Stimulated activated naive CD4-positive, alpha-beta T cell (primary cell): ENCODE results near the gene SELE.

Experiments used
- DNase-seq, 6 experiments: peaks; one replicate each; lab custom pipeline; 2025; lab: John Stamatoyannopoulos, UW

SELE gene

DNA sequence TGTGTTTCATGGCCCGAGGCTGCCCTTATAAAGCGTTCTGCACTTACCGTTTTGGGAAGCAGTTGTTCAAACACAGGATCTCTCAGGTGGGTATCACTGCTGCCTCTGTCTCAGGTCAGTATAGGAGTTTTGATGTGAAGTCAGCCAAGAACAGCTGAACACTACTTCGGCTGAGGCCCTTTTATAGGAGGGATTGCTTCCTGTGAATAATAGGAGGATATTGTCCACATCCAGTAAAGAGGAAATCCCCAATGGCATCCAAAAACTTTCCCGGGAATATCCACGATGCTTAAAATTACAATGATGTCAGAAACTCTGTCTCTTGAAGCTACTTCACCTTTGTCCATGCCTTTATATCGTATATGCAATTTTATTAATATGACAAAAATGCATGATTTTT is at the start of gene SELE:
TSS of gene SELE (minus strand) at position 156 of the 400 bp plus-strand sequence. CDS start 467 bp downstream, outside the sequence.
- DNase-seq, result no peak

- no peak for DNase-seq
Observed at GRCh38 chr1:169782596-169782995, 48.7 kb upstream of the SELE start.

- DNase-seq, result no peak
Observed at GRCh38 chr1:169779970-169780369, 46.1 kb upstream of the SELE start.

DNA sequence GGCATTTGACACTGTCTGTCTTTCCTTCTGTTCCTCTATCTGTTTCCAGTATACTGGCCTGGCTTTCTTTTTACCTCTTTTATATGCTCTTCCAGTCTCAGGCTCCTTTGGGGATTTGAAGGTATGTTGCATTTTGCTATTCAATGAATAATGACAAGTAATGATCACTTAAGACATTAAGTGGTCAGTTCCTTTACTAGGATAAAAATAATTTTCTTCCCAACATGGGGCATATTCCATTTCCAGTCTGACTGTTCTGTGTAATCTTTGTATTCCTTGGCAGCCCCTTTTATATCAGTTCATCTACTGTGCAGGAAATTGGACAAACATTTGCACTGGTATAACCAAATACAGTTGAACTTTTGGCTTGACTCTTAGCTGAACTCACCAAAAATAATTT is 45.3 kb upstream of the SELE start:
- no peak for DNase-seq

DNA sequence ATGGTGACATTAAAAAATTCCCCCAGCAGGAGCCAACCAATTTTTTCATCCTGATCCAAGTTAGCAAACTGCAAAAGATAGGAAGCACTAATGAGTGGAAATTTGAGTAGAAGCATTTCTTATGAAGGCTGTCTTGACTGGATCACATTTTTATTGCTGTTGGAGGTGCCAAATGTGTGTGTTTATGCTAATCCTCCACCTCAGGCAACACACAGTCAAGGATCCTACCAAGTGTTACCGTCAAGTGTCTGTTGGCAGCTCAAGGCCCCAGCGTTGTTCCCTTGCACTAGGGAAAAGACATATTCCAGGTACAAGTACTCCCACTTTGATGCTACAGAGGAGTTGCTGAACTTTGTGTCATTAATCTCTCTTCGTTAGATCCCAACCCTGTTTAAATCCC is 42.6 kb upstream of the SELE start:
- no peak for DNase-seq

DNA sequence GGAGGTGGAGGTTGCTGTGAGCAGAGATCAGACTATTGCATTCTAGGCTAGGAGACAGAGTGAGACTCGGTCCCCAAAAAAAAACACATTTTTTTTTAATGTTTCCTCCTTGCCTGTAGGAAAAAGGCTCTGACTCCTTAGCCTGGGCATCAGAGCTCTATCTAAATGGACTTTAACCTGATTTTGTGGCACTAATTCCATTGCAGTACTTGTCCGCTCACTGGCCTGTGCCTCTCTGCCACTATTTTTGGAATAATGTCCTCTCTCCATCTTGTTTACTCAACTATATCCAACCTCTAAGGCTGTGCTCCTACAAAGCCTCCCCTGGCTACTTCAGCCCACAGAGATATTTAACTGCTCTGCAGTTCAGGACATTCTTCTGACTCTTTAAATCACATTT is 34.3 kb upstream of the SELE start:
- DNase-seq, result no peak

- no peak for DNase-seq
Observed at GRCh38 chr1:169765580-169766331, 31.9 kb upstream of the SELE start.

DNA sequence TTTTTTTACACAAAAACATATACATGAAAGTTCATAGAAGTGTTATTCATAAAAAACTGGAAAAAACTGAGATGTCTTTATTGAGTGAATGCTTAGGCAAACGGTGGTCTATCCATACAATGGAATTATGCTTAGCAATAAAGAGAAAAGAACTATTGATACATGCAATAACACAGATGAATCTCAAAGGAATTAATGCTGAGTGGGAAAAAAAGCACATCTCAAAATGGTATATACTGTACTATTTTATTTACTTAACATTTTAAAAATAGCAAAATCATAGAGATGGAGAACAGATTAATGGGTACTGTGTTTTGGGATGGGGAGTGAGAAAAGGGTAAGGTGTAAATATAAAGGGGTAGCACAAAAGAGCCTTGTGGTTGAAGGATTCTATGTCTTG is 31.0 kb upstream of the SELE start:
- DNase-seq, result no peak

DNA sequence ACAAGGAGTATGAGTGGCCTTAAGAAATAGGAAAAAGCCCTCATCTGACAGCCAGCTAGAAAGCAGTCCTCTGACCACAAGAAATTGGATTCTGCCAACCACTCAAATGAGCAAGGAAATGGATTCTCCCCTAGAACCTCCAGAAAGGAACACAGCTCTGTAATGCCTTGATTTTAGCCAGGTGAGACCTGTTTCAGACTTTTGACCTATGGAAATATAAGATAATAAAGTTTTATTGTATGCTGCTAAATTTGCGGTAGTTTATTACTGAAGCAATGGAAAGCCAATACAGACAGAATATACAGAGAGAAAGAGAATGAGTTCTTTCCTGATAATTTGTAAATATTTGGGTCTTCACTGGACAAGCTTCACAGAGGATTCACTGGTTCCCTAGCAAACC is 28.8 kb upstream of the SELE start:
- no peak for DNase-seq

DNA sequence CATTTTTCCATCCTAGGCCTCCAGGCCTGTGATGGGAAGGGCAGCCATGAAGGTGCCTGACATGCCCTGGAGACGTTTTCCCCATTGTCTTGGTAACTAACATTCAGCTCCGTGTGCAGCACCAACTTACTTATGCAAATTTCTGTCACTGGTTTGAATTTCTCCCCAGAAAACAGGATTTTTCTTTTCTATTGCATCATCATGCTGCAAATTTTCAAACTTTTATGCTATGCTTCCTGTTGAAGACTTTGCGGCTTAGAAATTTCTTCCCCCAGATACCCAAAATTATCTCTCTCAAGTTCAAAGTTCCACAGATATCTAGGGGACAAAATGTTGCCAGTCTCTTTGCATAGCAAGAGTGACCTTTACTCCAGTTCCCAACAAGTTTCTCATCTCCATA is 25.2 kb upstream of the SELE start:
- no peak for DNase-seq

DNA sequence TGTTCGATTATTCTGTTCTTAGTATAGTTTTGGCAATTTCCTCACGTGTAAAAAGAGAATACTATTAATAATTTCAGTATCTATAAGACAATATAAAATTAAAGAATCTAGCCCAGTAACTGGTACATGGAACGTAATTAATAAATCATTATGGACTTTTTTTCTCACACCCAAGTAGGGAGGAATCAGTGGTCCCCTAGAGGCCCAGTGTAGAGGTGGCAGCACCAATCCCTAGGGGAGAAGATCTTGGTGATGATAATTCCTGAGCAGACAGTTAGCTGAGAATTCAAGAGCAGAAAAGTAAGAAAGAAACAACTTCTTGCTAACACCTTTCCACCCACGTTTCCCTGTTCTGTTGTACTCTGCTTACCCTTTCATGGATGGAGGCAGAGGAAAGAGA is 19.7 kb upstream of the SELE start:
- no peak for DNase-seq

DNA sequence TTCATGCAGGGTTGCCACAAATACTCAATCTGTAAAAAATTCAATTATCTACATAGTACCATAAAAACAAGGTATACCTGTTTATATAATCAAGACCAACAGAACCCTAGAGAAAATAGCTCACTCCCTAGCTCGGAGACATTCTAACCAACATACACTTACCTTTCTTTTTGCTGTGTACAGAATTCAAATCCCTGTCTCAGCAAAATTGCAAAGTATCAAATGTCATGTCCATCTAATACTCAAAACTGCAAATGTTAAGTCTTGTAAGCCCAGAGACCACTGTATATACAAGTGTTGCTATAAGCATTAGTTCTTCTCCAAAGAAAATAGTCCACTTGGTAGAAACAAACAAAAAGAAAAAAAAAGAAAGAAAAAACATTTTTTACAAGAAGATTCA is 16.2 kb upstream of the SELE start:
- no peak for DNase-seq

DNA sequence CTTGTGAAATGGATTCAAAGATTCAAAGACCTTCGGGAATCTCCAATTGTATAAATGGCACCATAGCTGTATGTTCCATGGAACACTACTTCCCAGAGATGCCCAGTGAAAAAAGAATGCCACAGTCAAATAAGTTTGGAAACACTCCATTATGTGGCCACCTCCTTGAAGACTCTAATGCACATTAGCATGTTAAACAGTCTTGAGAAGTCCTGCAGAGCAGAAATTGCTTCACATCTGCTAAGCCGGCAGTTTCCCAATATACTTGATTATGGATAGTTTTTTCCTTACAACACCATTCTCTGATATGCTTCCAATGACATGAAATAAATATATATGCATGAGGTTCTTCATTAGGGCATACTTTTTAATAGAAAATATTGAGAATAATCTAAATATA is 12.7 kb upstream of the SELE start:
- no peak for DNase-seq

DNA sequence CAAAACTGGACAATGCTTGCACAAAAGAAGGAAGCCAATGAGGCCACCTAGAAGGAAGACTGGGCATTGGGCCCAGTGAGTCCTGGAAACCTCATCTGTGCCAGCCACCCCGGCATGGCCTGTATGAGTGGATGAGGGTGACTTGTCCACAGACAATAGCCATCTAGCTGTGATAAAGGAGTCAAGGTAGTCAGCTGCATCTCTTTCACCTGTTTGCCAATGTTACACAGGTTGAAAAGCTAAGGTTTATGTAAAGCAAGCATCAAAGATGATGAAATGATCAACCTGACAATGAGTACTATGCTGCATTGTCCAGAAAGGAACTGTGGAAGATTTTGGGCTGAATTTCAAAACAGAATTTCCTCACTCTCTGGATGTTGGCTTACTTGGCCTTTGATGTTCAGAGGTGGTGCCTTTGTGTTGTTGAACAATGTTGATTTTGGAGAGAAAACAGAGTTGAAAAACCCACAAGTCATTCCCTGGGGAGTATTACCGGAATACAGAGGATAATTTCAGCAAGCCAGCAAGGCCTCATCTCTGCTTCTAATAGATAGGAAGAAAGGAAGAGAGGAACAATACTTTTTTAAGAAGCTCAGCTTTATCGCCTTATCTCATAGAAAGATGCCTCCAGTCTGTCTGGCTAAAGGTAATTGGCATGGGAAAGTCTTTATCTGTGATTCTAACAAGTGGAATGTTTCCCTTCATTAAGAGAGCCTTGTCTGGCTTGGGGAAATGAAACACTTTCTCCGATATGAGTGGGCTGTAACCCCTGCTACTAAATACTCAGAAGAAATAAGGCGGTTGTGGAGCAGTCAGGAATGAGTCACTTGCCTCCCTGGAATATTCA is 11.4 kb upstream of the SELE start:
- DNase-seq, result no peak

DNA sequence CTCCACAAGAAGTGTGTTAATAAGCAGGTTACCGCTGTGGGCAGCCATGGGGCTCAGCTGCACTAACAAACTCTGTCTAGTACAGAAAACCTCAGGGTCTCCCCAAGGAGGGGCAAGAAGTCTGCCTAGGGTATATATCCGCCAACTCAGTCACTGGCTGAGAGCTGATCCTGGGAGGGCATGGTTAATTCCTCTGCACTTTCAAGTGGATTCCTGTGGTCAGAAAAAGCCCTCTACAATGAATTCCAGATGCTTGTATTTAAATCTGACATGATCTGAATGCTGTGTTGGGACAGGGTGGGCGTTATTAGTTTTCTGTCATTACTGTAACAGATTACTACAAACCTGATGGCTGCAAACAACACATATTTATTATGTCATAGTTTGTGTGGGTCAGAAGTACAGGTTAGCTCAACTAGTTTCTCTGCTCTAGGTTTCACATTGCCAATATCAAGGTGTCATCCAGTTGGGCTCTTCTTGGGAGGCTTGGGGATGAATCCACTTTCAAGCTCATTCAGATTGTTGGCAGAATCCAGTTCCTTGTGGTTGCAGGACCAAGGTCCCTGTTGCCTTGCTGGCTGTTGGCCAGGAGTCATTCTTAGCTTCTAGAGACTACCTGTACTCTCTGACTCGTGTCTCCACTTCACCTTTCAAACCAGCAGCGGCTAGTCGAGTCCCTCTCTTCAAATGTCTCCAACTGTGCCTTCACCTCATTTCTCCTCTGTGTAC is 8.0 kb upstream of the SELE start:
- no peak for DNase-seq

DNA sequence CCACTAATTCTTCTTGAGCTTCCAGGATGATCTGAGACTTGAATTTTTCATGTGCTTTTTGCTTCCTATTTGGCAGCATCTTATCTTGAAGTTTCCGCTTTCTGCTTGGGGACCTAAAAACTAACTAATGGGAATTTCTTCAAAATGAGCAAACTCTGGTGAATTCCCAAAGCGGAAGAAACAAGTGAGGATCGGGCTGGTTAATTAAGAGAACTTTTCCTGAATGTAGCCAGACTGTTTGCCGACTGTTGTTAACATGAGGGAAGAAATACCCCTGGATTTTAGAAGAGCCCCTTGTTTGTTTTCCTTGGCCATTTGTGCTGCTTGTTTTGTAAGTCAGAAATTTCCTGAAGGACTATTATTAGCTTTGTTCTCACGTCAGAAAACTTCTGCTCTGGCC is 6.1 kb upstream of the SELE start:
- no peak for DNase-seq

DNA sequence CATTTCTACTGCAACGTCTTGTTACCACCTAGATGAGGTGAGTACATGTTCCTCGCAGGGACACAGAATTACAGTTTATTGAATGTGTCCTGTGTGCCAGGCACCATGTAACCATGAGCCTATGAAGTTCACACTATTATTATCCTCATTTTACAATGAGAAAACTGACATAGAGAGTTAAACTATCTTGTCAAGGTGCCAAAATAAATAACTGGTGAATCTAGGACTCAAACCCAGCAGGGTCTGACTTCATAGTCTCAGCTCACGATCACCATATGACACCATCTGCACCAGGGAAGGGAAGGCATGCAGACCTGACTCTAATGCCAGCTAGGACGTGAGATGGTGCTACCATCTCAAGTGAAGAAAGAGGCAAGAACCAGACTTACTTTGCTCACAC is 2.4 kb downstream of the SELE start:
- no peak for DNase-seq

DNA sequence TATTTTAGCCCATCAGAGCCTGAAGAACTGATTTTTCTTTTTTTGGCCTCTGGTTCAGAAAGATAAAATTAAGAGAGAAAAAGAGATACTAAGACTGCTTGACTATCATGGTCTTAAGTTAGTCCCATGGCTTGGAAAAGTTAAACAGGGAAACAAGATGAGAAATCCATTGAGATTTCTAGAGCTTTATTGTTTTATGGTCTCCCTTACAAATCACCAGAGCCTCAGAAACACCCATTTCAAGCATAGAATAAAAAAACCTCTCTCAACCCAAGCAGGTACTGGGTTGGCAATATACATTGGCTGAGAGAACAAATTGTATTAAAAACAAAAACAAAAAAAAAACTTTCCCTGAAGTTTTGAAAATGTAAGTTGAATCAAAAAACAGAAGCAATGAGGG is 3.9 kb downstream of the SELE start:
- no peak for DNase-seq

DNA sequence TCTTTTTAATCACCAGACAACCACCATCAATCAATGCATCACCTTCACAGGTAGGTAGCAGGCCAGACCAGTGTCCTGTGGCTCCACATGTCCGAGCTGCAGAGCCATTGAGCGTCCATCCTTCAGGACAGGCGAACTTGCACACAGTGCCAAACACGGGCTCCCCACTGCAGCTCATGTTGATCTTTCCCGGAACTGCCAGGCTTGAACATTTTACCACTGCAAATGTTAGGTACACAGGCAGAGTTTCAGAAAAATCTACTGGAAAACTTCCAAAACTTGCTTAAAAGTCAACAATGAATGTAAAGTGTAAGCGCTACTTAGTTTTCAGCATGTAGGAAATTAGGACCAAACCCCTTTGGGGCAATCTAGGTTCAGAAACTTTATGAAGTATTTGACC is 6.6 kb downstream of the SELE start:
- DNase-seq, result no peak

GRCh38 chr1:169726851-169727250 is 7.0 kb downstream of the SELE start:
- DNase-seq, result no peak

DNA sequence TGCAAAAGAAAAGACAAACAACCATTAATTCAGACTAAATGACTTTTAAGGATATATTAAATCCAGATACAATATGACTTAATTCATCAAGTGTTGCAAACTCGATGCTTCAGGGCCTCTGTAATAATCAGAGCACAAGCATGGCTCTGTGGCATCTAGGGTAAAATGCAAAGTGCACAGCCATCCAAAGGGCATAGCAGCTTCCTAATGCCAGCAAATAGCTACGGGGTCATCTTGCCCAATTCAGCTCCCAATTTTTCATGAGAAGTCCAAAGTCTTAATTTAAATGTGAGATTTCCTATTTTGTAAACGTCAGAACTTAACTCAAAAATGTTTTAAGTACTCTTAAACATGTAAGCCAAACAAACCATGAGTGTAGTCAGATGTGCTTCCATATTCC is 7.9 kb downstream of the SELE start:
- no peak for DNase-seq

DNA sequence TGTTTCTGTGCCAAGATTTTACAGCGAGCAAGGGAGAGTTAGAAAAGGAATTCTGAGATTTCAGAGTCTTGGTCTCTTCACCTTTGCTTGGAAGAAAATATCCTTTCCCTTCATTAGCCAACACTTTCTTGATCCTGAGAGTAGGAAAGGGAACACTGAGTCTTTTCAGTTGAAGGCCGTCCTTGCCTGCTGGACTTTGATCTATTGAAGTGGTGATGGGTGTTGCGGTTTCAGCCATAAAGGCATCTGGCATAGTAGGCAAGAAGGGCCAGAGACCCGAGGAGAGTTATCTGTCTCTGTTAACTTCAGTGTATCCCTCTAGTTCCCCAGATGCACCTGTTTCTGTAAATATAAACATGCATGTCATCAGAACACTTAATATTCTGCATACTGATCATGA is 9.7 kb downstream of the SELE start:
- no peak for DNase-seq

DNA sequence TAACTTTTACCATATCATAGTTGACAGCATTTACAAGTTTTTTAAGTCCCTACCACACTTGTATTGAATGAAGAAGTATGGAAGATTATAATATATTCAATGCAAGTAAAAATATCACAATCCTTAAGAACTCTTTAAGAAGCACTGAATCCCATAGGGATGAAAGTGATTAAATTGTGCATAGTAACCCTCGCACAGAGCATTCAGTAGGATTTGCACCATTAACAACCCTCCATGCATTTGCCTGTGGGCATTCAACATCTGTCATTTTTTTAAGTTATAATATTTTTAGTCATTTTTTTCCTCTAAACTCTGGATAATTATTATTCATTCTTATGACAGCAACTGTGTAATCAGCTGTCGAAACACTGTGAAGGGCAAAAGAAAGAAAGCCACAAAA is 10.1 kb downstream of the SELE start:
- DNase-seq, result no peak
